Stimulated activated CD4-positive, alpha-beta T cell treated with anti-CD3 and anti-CD28 coated beads, Interleukin-12 subunit alpha, Interleukin-12 subunit beta, amount 100 ng/mL, for 4 hours (primary cell): ENCODE measurements around the gene IFT81.
A peak's percentile ranks its signal among the peaks of the same experiment; 100 is the strongest.
"Not testable (repeated sequence)": the region's sequence is repeated elsewhere in the genome, so short reads cannot be mapped to it uniquely, and the experiment has no call there.

Experiments
- DNase-seq: peaks from one replicate; pipeline ENCODE4 v3.0.0-alpha.2; 2020

The IFT81 gene

DNA sequence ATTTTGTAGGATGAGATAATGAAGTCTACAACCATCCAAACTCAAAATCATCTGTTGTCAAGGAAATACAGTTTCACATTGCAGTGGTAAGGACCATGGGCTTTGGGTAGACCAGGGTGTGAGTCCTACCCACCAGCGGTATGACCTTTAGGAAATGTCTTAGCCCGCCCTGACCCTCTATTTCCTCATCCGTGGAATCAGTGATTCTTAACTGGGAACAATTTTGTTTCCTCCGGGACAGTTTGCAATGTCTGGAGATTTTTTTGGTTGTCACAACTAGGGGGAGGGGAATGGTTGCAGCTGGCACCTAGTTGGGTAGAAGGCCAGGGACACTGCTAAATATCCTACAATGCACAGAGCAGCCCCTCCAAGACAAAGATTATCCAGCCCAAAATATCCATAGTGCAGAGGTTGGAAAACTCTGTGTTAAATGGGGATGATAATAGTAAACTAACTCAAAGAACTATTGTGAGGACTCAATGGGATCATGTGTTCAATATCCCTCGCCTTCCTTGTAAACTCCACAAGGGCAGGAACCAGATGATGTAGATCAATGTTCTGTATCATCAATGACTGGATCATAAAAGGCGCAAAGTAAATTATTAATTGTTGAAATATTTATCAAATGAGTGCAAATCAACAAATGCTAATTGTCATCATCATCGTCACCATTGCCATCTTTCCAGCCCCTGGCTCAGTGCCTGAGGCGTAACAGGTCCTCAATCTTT lies 15.7 kb upstream of the IFT81 start:
- no peak for DNase-seq

GRCh38 chr12:110109037-110109836 lies 14.9 kb upstream of the IFT81 start:
- no peak for DNase-seq

- no peak for DNase-seq
These were observed 14.2 kb upstream of the IFT81 start for GRCh38 chr12:110109837-110110535.

- DNase-seq: no peak
These were observed 12.5 kb upstream of the IFT81 start for GRCh38 chr12:110111476-110112334.

DNA sequence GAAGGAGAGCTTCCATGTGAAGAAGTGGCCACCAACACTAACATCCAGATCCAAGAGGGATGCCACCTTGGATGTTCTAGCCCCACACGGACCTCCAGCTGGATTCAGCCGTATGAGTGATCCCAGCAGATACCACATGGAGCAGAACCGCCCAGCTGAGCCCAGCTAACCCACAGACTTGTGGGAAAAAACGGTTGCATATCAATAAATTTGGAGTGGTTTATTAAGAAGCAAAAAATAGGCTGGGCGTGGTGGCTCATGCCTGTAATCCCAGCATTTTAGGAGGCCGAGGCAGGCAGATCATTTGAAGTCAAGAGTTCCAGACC lies 11.9 kb upstream of the IFT81 start:
- no peak for DNase-seq

GRCh38 chr12:110114528-110114937 lies 9.6 kb upstream of the IFT81 start:
- no peak for DNase-seq

GRCh38 chr12:110115675-110116074 lies 8.5 kb upstream of the IFT81 start:
- DNase-seq: no peak

DNA sequence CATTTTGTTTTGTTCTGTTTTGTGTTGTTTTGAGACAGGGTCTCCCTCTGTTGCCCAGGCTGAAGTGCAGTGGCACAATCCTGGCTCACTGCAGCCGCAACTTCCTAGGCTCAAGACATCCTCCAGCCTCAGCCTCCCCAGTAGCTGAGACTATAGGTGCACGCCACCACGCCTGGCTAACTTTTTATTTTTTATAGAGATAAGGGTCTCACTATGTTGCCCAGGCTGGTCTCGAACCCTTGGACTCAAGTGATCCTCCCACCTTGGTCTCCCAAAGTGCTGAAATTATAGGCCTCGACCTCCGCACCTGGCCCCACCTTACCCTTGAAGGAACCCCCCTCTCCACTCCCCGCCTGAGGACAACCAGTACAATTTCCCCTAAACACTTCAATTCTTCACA lies 7.5 kb upstream of the IFT81 start:
- no peak for DNase-seq

- DNase-seq: not testable (repeated sequence)
These were observed 6.9 kb upstream of the IFT81 start for GRCh38 chr12:110117210-110117609.

DNA sequence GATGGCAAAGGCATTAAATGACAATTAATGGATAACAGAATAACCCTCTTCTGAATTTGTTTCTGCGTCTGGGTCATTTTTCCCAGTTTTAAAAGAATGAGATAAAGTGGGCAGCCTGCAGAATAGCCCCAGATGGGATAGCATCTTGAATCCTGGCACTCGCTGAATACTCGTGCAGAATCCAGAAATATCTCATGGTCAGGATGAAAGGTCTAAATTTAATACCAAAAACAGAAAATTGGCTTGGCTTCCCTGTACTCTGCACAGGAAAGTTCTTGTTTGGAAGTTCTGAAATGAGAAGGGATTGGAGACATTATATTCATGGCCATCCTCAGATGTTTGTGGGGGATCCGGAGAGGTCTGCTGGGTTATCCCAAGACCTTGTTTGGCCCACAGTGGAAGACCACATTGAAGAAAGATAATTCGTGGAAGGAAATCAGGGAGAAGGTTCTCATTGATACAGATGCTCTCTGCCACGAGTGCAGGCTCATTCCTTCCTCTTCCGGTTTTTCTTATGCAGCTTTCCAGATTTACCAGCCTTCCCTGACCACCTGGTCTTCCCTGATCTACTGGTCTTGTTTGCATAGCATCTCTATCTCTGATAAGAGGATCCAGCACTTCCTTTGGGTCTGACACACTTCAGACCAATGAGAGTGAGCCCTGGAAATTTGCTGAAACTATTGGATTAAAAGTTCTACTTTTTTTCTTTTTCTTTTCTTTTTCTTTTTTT lies 6.0 kb upstream of the IFT81 start:
- DNase-seq: no peak

DNA sequence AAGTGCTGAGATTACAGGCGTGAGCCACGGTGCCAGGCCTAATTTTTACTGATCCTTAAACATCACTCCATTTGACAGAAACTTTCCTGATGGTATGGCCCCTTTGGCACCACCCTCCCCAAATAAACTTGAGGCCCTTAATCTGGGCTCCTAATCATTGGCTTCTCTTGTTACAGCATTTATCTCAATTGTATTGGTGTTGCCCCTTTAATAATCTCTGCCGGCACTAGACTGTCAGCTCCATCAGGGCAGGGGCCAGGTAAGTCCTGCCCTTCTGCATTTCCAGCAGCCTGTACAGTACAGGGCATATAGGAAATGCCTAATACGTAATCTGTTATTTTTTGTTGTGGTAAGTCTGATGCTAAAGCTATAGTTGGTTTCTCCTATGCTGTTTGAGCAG lies 1.2 kb upstream of the IFT81 start:
- no peak for DNase-seq

DNA sequence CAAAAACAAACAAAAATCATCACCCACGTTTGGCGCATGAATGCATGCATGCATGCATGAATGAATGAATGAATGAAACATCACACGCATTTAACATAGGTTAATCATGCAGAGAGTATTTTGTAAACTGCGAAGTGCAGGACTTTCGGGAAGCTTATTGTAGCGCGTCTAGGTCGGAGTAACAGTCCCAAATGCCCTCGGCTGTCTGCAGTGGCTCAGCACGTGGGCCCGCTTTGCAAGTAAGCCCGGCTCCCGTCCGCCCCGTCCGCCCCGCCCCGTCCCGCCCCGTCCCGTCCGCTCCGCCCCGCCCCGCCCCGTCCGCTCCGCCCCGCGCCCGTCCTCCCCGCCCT lies 263 bp upstream of the IFT81 start:
- DNase-seq: peak; percentile 96

DNA sequence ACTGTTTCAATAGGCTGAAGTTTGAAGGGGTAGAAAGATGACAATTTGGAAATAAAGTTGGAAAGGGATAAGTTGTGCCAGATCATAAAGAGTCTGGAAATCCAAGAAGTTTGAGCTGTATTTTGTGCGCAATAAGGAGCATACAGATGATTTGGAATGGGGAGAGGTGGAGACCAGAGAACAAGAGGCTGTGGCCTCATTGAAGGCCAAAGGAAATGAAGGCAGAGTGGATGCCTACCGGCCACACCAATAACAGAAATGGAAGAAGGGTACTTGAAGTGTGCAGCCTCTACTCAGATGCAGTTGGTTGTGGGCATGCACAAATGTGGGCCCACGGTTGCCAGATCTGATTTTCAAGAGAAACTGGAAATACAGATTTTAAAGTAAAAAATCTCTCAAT lies 2.4 kb downstream of the IFT81 start:
- DNase-seq: no peak

GRCh38 chr12:110134691-110135411 lies 10.7 kb downstream of the IFT81 start:
- no peak for DNase-seq

DNA sequence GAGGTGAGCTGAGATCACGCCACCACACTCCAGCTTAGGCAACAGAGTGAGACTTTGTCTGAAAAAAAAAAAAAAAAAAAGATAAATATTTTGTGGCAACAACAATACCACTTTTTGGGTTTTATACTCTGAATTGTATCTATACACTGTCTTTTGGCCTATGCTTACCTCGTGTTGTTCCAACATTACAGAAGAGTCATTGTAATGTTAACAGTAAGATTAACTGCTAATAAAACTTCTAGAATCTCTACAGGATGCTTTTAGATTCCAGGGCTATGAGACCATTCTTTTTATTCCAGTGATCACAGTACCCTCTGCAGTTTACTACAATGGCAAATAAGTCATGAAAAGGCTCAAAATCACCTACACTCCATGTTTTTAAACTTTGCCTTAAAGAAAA lies 11.6 kb downstream of the IFT81 start:
- DNase-seq: no peak

- DNase-seq: no peak
These were observed 13.6 kb downstream of the IFT81 start for GRCh38 chr12:110137786-110138185.

DNA sequence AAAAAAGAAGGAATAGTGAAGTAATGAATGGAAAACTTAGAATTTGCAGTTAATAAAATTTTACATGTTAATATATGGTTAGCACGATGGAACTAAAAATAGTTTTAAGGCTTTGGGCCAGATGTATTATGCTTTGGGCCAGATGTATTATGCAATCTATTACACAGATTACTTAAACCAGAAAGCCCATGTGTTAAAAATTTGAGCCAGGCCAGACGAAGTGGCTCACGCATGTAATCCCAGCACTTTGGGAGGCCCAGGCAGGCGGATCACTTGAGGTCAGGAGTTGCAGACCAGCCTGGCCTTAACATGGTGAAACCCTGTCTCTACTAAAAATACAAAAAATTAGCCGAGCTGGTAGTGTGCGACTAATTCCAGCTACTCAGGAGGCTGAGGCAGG lies 17.2 kb downstream of the IFT81 start:
- no peak for DNase-seq

- no peak for DNase-seq
These were observed 22.8 kb downstream of the IFT81 start for GRCh38 chr12:110146986-110147385.

DNA sequence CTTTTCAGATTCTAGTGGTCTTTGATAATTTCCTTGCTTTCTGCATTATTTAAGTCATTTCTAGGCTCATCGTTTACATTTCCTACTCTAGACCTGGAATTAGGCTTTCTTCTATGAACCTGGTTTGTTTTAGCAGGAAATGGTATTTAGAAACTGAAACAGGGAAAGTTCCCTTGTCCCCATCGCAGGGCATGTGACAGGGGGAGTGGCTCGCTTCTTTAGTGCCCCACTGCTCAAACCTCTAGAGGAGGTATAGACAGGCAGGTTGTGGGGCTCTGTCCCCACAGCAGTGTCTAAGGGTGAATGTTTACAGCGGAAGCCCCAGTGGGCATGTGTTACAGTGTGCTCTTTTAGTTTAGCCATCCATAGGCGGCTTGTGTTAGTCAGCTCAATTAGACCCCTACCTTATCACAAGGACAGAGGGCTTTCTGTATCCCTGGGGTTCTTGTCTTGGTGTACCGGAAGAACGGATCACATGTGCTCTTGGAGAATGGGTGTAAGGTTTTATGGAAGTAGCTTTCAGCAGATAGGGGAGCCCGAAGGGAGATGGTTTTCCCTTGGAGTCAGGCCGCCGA lies 25.0 kb downstream of the IFT81 start:
- DNase-seq: no peak

- DNase-seq: no peak
These were observed 32.6 kb downstream of the IFT81 start for GRCh38 chr12:110156766-110157165.

DNA sequence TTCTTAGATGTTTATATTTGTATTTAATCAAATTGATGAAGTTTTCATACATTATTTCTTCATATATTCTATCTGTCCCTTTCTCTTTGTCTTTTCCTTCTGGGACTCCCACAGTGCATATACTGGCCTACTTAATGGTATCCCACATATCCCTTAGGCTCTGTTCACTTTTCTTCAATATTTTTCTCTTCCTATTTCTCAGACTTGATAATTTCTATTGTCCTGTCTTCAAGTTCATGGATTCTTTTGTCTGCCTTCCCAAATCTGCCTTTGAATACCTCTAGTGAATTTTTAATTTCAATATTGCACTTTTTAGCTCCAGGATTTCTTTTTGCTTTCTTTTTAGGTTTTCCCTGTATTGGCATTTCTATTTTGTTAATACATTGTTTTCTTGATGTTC lies 33.4 kb downstream of the IFT81 start:
- DNase-seq: no peak
